ENCODE measurements around the gene HTR3A.

HTR3A gene

DNA sequence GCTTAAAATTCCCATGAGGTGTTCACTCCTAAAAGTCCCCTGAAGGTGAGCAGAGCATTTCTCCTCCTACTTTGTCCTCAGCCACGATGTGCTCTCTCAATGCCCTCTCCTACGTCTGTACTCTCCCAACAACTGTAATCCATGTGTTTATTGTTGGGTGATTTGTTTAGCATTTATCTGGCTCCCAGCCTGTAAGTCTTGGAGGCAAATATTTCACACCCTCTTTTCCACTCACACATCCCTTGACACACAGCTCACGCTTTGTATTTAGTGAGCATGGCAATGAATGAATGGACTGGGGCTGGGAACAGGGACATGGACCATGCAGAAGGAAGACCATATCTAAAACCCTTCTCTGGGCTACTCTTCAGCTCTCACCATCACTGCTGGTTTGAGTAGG, 22.6 kb downstream of the HTR3A start:
- H3K36me3 ChIP-seq (ENCODE audit: insufficient read depth, low read length): no peaks in the 10 kb centered on the region

DNA sequence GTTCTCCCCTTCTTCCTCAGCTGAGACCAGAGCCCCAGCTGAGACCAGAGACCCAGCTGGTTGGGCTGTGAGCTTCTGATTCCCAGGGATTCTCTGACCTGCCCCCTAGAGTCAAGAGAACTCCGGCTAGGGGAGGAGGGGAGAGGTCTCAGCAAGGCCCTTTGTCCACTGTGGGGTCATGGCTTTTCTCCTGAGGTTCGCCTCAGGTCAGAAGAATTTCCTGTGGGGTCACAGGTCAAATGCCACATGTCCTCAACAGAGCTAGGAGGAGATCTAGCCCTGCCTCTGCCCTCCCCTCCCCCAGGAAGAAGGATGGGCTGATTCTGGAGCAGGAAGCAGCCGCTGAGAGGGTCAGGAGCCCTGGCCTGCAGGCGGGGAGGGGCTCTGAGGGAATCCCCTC, 23.7 kb downstream of the HTR3A start:
- H3K27me3 ChIP-seq (ENCODE audit: control insufficient read depth, insufficient read depth, low read length): peaks cover 87% of the 10 kb centered on the region

More for the DNA sequence above, 22.6 kb downstream of the HTR3A start:
- Histone ChIP-seq H3K9ac (ENCODE audit: low read depth, low read length) (no peak overlapping the region), H3K27me3 (ENCODE audit: control insufficient read depth, insufficient read depth, low read length) (peaks cover 89% of the 10 kb centered on the region), H3K9me3 (replicated peaks; ENCODE audit: low read length) (no peaks in the 10 kb centered on the region), H3K4me2 (ENCODE audit: low read length) (no peak overlapping the region), H3K4me1 (ENCODE audit: control insufficient read depth, insufficient read depth, low read length) (no peaks in the 10 kb centered on the region), H3K4me3 (ENCODE audit: low read length) (no peak overlapping the region)

DNA sequence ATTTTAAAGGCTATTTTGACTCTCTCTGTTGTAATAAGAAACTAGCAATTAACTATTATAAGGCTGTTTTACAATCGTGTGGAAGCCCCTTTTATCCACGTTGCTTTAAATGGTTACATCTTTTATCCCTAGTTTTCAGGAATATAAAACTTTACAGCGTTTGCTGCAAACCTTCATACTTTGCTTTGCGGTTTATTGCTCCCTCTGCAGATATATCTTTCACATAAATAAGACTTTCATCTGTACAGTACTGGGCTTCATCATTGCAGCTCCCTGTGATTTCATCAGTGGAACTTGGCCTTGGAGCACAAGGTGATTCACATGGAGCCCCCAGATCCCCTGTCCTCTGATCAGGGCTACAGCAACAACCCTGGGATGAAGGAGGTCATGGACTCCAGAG, 25.6 kb downstream of the HTR3A start:
- no peak overlapping the region for H3K9ac ChIP-seq (ENCODE audit: low read depth, low read length)
- H3K4me2 ChIP-seq (ENCODE audit: low read length): no peak overlapping the region
- peaks cover 87% of the 10 kb centered on the region for H3K27me3 ChIP-seq (ENCODE audit: control insufficient read depth, insufficient read depth, low read length)
- no peaks in the 10 kb centered on the region for H3K4me1 ChIP-seq (ENCODE audit: control insufficient read depth, insufficient read depth, low read length)
- no peaks in the 10 kb centered on the region for H3K36me3 ChIP-seq (ENCODE audit: insufficient read depth, low read length)
- no peaks in the 10 kb centered on the region for H3K9me3 ChIP-seq (replicated peaks; ENCODE audit: low read length)
- H3K4me3 ChIP-seq (ENCODE audit: low read length): no peak overlapping the region

More for the DNA sequence above, 23.7 kb downstream of the HTR3A start:
- H3K36me3 ChIP-seq (ENCODE audit: insufficient read depth, low read length): no peaks in the 10 kb centered on the region
- no peak overlapping the region for H3K4me2 ChIP-seq (ENCODE audit: low read length)
- H3K4me1 ChIP-seq (ENCODE audit: control insufficient read depth, insufficient read depth, low read length): no peaks in the 10 kb centered on the region
- H3K9ac ChIP-seq (ENCODE audit: low read depth, low read length): no peak overlapping the region
- no peak overlapping the region for H3K4me3 ChIP-seq (ENCODE audit: low read length)
- no peaks in the 10 kb centered on the region for H3K9me3 ChIP-seq (replicated peaks; ENCODE audit: low read length)

DNA sequence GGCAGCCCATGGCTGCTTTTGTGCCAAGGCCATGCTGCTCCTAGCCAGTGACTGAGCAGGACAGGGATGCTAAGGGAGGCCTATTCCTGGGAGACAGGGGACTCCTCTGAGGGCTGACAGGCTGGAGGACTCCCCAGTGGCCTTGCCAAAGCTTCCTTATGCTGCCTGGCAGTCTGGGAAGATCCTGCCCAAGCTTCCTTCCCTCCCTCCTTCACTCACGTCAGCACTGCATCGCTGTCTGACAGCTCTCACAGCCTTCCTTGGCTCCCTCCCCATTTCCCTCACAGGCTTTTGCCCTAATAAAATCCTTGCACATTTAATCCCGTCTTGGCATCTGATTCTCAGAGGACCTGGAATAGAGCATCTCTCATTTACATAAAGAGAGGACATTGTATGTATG, 26.5 kb downstream of the HTR3A start:
- H3K27me3 ChIP-seq (ENCODE audit: control insufficient read depth, insufficient read depth, low read length): peaks cover 80% of the 10 kb centered on the region
- no peak overlapping the region for H3K4me3 ChIP-seq (ENCODE audit: low read length)
- H3K36me3 ChIP-seq (ENCODE audit: insufficient read depth, low read length): no peaks in the 10 kb centered on the region
- no peaks in the 10 kb centered on the region for H3K4me1 ChIP-seq (ENCODE audit: control insufficient read depth, insufficient read depth, low read length)
- H3K4me2 ChIP-seq (ENCODE audit: low read length): no peak overlapping the region
- no peaks in the 10 kb centered on the region for H3K9me3 ChIP-seq (replicated peaks; ENCODE audit: low read length)
- no peak overlapping the region for H3K9ac ChIP-seq (ENCODE audit: low read depth, low read length)

DNA sequence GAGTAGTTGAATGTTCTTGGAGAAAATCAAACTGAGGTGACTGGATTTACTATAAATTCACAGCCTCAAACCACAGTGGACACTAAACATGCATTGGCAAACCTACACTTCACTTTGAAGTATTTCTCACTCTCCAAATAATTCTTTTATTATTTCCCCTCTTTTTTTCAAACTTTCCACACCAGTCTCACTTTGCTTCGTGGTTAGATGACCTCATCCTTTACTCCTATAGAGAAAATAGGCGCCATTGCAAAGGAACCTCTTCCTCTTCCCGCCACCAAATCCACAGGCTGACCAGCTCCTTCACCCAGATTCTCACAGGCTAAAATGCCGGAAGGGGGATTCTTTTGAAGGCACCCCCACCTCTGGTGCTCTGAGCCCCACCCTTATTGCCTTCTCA, 33.4 kb downstream of the HTR3A start:
- Histone ChIP-seq H3K9me3 (replicated peaks; ENCODE audit: low read length) (no peaks in the 10 kb centered on the region), H3K4me2 (ENCODE audit: low read length) (no peak overlapping the region), H3K27me3 (ENCODE audit: control insufficient read depth, insufficient read depth, low read length) (peaks cover 68% of the 10 kb centered on the region), H3K4me3 (ENCODE audit: low read length) (no peak overlapping the region), H3K36me3 (ENCODE audit: insufficient read depth, low read length) (no peaks in the 10 kb centered on the region), H3K4me1 (ENCODE audit: control insufficient read depth, insufficient read depth, low read length) (no peaks in the 10 kb centered on the region), H3K9ac (ENCODE audit: low read depth, low read length) (no peak overlapping the region)

DNA sequence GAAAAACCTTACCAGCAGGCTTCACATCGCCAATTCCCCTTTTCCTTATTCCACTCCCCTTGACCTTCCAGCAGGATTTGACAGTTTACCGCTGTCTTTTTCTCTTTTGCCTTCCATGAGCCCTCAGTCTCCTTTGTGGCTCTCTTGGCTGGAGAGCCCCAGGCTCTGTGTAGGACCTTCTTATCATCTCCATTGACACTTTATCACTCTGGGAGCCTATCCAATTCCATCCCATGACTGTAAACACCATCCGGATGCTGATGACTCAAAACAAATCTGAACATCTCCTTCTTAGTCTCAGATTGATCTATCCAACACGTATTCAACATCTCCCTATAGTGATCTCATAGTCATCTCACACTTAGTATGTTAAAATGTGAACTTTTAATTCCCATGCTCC, 36.0 kb downstream of the HTR3A start:
- Histone ChIP-seq H3K9ac (ENCODE audit: low read depth, low read length) (no peak overlapping the region), H3K4me3 (ENCODE audit: low read length) (no peak overlapping the region), H3K27me3 (ENCODE audit: control insufficient read depth, insufficient read depth, low read length) (peaks cover 58% of the 10 kb centered on the region), H3K9me3 (replicated peaks; ENCODE audit: low read length) (no peaks in the 10 kb centered on the region), H3K36me3 (ENCODE audit: insufficient read depth, low read length) (no peaks in the 10 kb centered on the region), H3K4me2 (ENCODE audit: low read length) (no peak overlapping the region), H3K4me1 (ENCODE audit: control insufficient read depth, insufficient read depth, low read length) (no peaks in the 10 kb centered on the region)

DNA sequence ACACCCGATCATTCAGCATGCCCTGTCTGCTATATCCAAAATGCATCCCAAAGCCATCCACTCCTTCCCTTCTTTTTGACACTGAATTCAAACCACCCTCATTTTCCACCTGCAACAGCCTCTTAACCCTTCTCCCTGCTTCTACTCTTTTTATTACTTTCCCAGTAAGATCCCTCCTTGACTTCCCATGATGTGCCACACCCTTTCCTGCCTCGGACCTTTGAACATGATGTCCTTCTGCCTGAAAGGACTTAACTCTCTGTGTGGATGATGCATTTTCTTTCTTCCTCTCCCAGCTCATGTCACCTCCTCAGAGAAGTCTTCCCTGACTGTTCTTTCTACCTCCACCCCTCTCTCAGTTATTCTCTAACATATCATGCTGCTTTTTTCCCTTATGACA, 36.5 kb downstream of the HTR3A start:
- Histone ChIP-seq H3K27me3 (ENCODE audit: control insufficient read depth, insufficient read depth, low read length) (peaks cover 58% of the 10 kb centered on the region), H3K36me3 (ENCODE audit: insufficient read depth, low read length) (no peaks in the 10 kb centered on the region), H3K4me1 (ENCODE audit: control insufficient read depth, insufficient read depth, low read length) (no peaks in the 10 kb centered on the region)

DNA sequence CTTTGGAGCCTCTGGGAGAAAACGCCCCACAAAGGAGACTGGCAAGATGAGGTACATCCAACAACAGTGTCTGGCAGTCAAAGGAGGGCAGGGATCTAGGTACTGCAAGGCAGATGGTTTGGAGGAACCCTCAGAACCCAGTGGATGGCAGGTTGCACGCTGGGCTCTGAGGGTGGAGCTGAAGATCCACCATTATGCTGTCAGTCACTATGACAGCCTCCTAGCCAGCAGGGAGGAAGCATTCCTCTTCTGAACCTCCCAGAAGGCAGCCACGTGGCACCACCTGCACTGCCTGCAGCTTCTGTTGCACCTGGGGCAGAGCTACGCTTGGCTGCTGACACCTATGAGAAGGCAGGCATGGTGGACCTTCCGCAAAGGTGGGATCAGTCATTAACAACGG, 40.2 kb downstream of the HTR3A start:
- Histone ChIP-seq H3K4me2 (ENCODE audit: low read length) (no peak overlapping the region), H3K9ac (ENCODE audit: low read depth, low read length) (no peak overlapping the region), H3K27me3 (ENCODE audit: control insufficient read depth, insufficient read depth, low read length) (peaks cover 27% of the 10 kb centered on the region), H3K4me1 (ENCODE audit: control insufficient read depth, insufficient read depth, low read length) (no peaks in the 10 kb centered on the region), H3K4me3 (ENCODE audit: low read length) (no peak overlapping the region), H3K36me3 (ENCODE audit: insufficient read depth, low read length) (no peaks in the 10 kb centered on the region), H3K9me3 (replicated peaks; ENCODE audit: low read length) (no peaks in the 10 kb centered on the region)

More for the DNA sequence above, 36.5 kb downstream of the HTR3A start:
- no peak overlapping the region for H3K4me3 ChIP-seq (ENCODE audit: low read length)
- H3K4me2 ChIP-seq (ENCODE audit: low read length): no peak overlapping the region
- no peaks in the 10 kb centered on the region for H3K9me3 ChIP-seq (replicated peaks; ENCODE audit: low read length)
- H3K9ac ChIP-seq (ENCODE audit: low read depth, low read length): no peak overlapping the region

DNA sequence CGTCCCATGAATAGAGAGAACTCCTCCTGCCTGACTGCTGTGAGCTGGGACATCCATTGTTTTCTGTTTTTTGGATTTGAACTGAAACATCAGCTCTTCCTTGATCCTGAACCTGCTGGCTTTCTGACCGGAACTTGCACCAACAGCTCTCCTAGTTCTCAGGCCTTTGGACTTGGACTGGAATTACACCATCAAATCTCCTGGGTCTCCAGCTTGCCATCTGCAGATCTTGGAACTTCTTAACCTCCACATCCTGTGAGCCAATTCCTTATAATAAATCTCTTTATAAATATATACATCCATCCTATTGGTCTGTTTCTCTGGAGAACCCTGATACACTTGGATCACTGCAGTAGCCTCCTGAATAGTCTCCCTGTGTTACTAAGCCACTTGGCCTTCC, 42.1 kb downstream of the HTR3A start:
- Histone ChIP-seq H3K9ac (ENCODE audit: low read depth, low read length) (no peak overlapping the region), H3K4me1 (ENCODE audit: control insufficient read depth, insufficient read depth, low read length) (no peaks in the 10 kb centered on the region), H3K9me3 (replicated peaks; ENCODE audit: low read length) (no peaks in the 10 kb centered on the region), H3K4me2 (ENCODE audit: low read length) (no peak overlapping the region), H3K4me3 (ENCODE audit: low read length) (no peak overlapping the region), H3K27me3 (ENCODE audit: control insufficient read depth, insufficient read depth, low read length) (peaks cover 27% of the 10 kb centered on the region), H3K36me3 (ENCODE audit: insufficient read depth, low read length) (no peaks in the 10 kb centered on the region)

DNA sequence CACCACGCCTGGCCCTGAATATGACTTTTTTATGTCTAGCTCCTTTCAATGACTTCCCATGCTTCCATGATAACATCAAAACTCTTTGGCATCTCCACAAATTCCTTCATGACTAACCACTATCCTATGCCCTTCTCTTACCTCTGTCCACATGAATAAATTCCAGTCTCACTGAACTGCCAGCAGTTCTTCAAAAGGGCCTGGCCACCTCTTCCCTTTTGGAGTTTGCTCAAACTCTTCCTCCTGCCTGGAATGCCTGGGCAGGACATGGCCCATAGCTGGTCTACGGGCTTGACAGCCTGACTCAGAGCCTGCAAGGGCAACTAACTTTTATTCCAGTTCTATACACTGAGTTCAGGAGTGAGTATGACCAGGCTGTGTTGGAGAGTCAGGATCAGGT, 42.8 kb downstream of the HTR3A start:
- peaks cover 22% of the 10 kb centered on the region for H3K27me3 ChIP-seq (ENCODE audit: control insufficient read depth, insufficient read depth, low read length)
- H3K9ac ChIP-seq (ENCODE audit: low read depth, low read length): no peak overlapping the region
- no peaks in the 10 kb centered on the region for H3K36me3 ChIP-seq (ENCODE audit: insufficient read depth, low read length)
- no peak overlapping the region for H3K4me3 ChIP-seq (ENCODE audit: low read length)
- no peaks in the 10 kb centered on the region for H3K4me1 ChIP-seq (ENCODE audit: control insufficient read depth, insufficient read depth, low read length)
- no peaks in the 10 kb centered on the region for H3K9me3 ChIP-seq (replicated peaks; ENCODE audit: low read length)
- no peak overlapping the region for H3K4me2 ChIP-seq (ENCODE audit: low read length)

DNA sequence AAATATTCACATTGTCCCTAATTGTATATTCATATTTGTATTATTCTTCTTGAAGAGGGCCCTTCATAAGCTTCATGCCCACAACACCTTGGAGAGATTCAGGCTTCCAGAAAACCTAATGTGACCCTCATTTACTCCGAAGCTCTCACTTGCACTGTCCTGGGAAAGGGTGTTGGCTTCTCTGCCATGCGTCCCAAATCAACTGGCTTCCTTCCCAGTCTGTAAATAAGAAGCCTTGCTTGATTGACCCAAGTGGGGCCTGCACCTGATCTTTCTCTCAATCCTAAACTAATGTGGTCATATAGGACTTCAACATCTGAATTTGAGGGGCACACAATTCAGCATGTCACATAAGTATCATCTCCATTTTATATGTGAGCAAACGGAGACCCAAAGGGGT, 44.1 kb downstream of the HTR3A start:
- Histone ChIP-seq H3K9ac (ENCODE audit: low read depth, low read length) (no peak overlapping the region), H3K4me2 (ENCODE audit: low read length) (no peak overlapping the region), H3K4me1 (ENCODE audit: control insufficient read depth, insufficient read depth, low read length) (no peaks in the 10 kb centered on the region), H3K4me3 (ENCODE audit: low read length) (no peak overlapping the region), H3K9me3 (replicated peaks; ENCODE audit: low read length) (no peaks in the 10 kb centered on the region), H3K27me3 (ENCODE audit: control insufficient read depth, insufficient read depth, low read length) (peaks cover 24% of the 10 kb centered on the region), H3K36me3 (ENCODE audit: insufficient read depth, low read length) (no peaks in the 10 kb centered on the region)

DNA sequence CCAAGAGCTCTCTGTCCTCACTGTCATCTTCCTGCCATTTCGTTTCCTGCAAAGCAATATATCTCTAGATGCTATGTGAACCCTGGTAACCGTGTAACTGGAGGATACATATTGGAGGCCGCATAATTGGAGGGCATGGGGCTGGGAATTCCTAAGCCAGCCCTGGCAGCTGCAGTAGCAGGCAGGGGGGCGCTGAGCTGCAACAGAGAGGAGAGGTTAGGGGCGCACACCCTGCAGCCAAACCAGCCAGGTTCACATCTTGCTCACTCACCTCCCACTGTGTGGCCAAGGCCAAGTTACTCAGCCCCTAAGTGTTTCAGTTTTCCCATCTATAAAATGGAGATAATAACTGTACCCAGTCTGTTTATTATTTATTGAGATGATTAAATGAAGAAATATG, 44.7 kb downstream of the HTR3A start:
- Histone ChIP-seq H3K4me1 (ENCODE audit: control insufficient read depth, insufficient read depth, low read length) (no peaks in the 10 kb centered on the region), H3K4me2 (ENCODE audit: low read length) (no peak overlapping the region), H3K36me3 (ENCODE audit: insufficient read depth, low read length) (no peaks in the 10 kb centered on the region), H3K27me3 (ENCODE audit: control insufficient read depth, insufficient read depth, low read length) (peaks cover 29% of the 10 kb centered on the region), H3K4me3 (ENCODE audit: low read length) (no peak overlapping the region), H3K9me3 (replicated peaks; ENCODE audit: low read length) (no peaks in the 10 kb centered on the region), H3K9ac (ENCODE audit: low read depth, low read length) (no peak overlapping the region)
